ENCODE data around the gene SLC36A1. TPM values are rescaled to one million over a fixed set of nuclear protein-coding genes. Genes with fewer than 3 reads are reported as not detected.

Gene SLC36A1
- total RNA-seq, 1 experiment from 2014 or later: 7.4 TPM

GRCh38 chr5:151451626-151452520 lies 4.5 kb downstream of the SLC36A1 start:
- no peak for ATAC-seq
- Histone ChIP-seq H3K27ac (ENCODE audit: low read depth, low read length) (no peak overlapping the region), H2AFZ (ENCODE audit: low read depth, low read length, poor library complexity, severe bottlenecking) (no peak overlapping the region), H3K9ac (ENCODE audit: low read length) (no peak overlapping the region), H3K4me1 (ENCODE audit: control insufficient read depth in 1 of 2, insufficient read depth in 2 of 2, low read length in 2 of 2) (peaks cover 12 to 30% of the 10 kb centered on the region in 2 experiments; a peak in 3 of 4 replicates), H3K9me2 (ENCODE audit: insufficient read depth) (no peaks in the 10 kb centered on the region), H3K4me2 (ENCODE audit: low read length) (peak overlapping the region; percentile 16; the same call in 1 of the 2 replicates), H3K27me3 (ENCODE audit: insufficient read depth, low read length) (no peaks in the 10 kb centered on the region), H3K36me3 (ENCODE audit: control insufficient read depth in 1 of 2, insufficient read depth in 2 of 2, low read length in 2 of 2) (no peaks in the 10 kb centered on the region), H3K9me3 (ENCODE audit: control insufficient read depth in 1 of 2, insufficient read depth in 1 of 2, low read depth in 1 of 2, low read length in 2 of 2) (no peaks in the 10 kb centered on the region), H3K79me2 (ENCODE audit: insufficient read depth, low read length) (0 out of 2 replicates have a peak, but pooled peaks cover 4% of the 10 kb centered on the region), H3K4me3 (replicated peaks in 1 of 2; ENCODE audit: low read depth in 1 of 2, low read length in 2 of 2) (no peak overlapping the region), H4K20me1 (ENCODE audit: insufficient read depth) (no peaks in the 10 kb centered on the region)
- RAD21 ChIA-PET (ENCODE audit: low non-redundant PET in 1 of 2, low total read pairs in 2 of 2, uncharacterized antibody in 2 of 2, unreplicated experiment in 2 of 2): no interaction called here
- intact Hi-C loops (cut with micrococcal nuclease): no loop called here
- TF ChIP-seq FOSL1 (IDR thresholded peaks at IDR 0.05; ENCODE audit: low read depth) (0 out of 2 replicates have a peak, but pooled peaks have one; percentile 31), RAD21 (IDR thresholded peaks at IDR 0.05; ENCODE audit: low read depth) (no peak)
- DNase-seq (ENCODE audit: low read depth, low spot score): no peak
- POLR2A ChIA-PET: no interaction called here
- BruUV-seq (replicated peaks): no TSS peak
- CTCF ChIA-PET: no interaction called here

GRCh38 chr5:151454166-151454565 lies 6.8 kb downstream of the SLC36A1 start:
- Histone ChIP-seq H3K9me3 (ENCODE audit: control insufficient read depth in 1 of 2, insufficient read depth in 1 of 2, low read depth in 1 of 2, low read length in 2 of 2) (no peaks in the 10 kb centered on the region), H3K27me3 (ENCODE audit: insufficient read depth, low read length) (no peaks in the 10 kb centered on the region), H3K4me1 (ENCODE audit: control insufficient read depth in 1 of 2, insufficient read depth in 2 of 2, low read length in 2 of 2) (peaks cover 12 to 17% of the 10 kb centered on the region in 2 experiments; a peak in 3 of 4 replicates), H2AFZ (ENCODE audit: low read depth, low read length, poor library complexity, severe bottlenecking) (no peak overlapping the region), H3K9me2 (ENCODE audit: insufficient read depth) (no peaks in the 10 kb centered on the region), H3K36me3 (ENCODE audit: control insufficient read depth in 1 of 2, insufficient read depth in 2 of 2, low read length in 2 of 2) (no peaks in the 10 kb centered on the region), H3K9ac (ENCODE audit: low read length) (no peak overlapping the region), H3K4me3 (replicated peaks in 1 of 2; ENCODE audit: low read depth in 1 of 2, low read length in 2 of 2) (no peak overlapping the region), H3K4me2 (ENCODE audit: low read length) (no peak overlapping the region), H3K27ac (ENCODE audit: low read depth, low read length) (no peak overlapping the region), H4K20me1 (ENCODE audit: insufficient read depth) (no peaks in the 10 kb centered on the region), H3K79me2 (ENCODE audit: insufficient read depth, low read length) (no peaks in the 10 kb centered on the region)
- ATAC-seq (peak; percentile 46; the same call in 1 of the 2 replicates), DNase-seq (ENCODE audit: low read depth, low spot score) (no peak)
- POLR2A ChIA-PET: no interaction called here
- RAD21 ChIA-PET (ENCODE audit: low non-redundant PET in 1 of 2, low total read pairs in 2 of 2, uncharacterized antibody in 2 of 2, unreplicated experiment in 2 of 2): no interaction called here
- CTCF ChIA-PET: no interaction called here
- intact Hi-C loops (cut with micrococcal nuclease): no loop called here
- BruUV-seq (replicated peaks): no TSS peak
- TF ChIP-seq YY1 (IDR thresholded peaks at IDR 0.05; ENCODE audit: extremely low read depth, insufficient replicate concordance, low read depth, low read length) (no peak), FOSL1 (IDR thresholded peaks at IDR 0.05; ENCODE audit: low read depth) (no peak), EZH2 (IDR thresholded peaks at IDR 0.05) (no peak), RAD21 (IDR thresholded peaks at IDR 0.05; ENCODE audit: low read depth) (no peak), SP1 (IDR thresholded peaks at IDR 0.05; ENCODE audit: low read depth) (no peak), JUND (IDR thresholded peaks at IDR 0.05) (no peak), CEBPB (IDR thresholded peaks at IDR 0.05; ENCODE audit: low read depth) (no peak), ELF1 (IDR thresholded peaks at IDR 0.05; ENCODE audit: borderline replicate concordance, low read depth) (no peak), CBX3 (IDR thresholded peaks at IDR 0.05; ENCODE audit: low read depth) (no peak), REST (IDR thresholded peaks at IDR 0.05; ENCODE audit: low read depth) (no peak), MAX (IDR thresholded peaks at IDR 0.05) (no peak)

Measured in HCT116 (cell line).